Measurements from ENCODE around the gene WNT7A. TPM values are rescaled to one million over a fixed set of nuclear protein-coding genes. Genes with fewer than 3 reads are reported as not detected.
A peak's percentile ranks its signal among the peaks of the same experiment; 100 is the strongest.

WNT7A gene
- total RNA-seq, 2 donors from 2014 or later: 0.11 TPM; not detected in 1

GRCh38 chr3:13880811-13881156 lies 913 bp upstream of the WNT7A start:
- no peak for DNase-seq (ENCODE audit: low spot score)
- Histone ChIP-seq H3K4me3 (peak overlapping the region in 1 of 2 donors; percentile 8), H3K36me3 (no peaks in the 10 kb centered on the region), H3K27me3 (replicated peaks; ENCODE audit: insufficient read depth) (no peaks in the 10 kb centered on the region), H3K4me1 (replicated peaks) (peaks cover 15% of the 10 kb centered on the region), H3K9me3 (no peaks in the 10 kb centered on the region), H3K27ac (no peak overlapping the region)
- 0% methylated on average over 1 of the region's 15 CpGs for WGBS
- intact Hi-C loops (cut with DNase I): no loop called here
- TF ChIP-seq CTCF (IDR thresholded peaks at IDR 0.05): peak in 1 of 4 experiments; percentile 22
- TF ChIP-seq POLR2AphosphoS5 (IDR thresholded peaks at IDR 0.05): no peak
- no peak for TF ChIP-seq POLR2A (IDR thresholded peaks at IDR 0.05)

GRCh38 chr3:13879102-13879945 lies 547 bp downstream of the WNT7A start:
- WGBS: under 1% methylated on average over 44 of the region's 64 CpGs
- DNase-seq (ENCODE audit: low spot score): peak; percentile 15
- H3K27me3 ChIP-seq (replicated peaks; ENCODE audit: insufficient read depth): no peaks in the 10 kb centered on the region

GRCh38 chr3:13878281-13879101 lies 1.4 kb downstream of the WNT7A start:
- no peak overlapping the region for H3K27ac ChIP-seq
- no peaks in the 10 kb centered on the region for H3K27me3 ChIP-seq (replicated peaks; ENCODE audit: insufficient read depth)
- peak overlapping the region; percentile 1 to 29 for H3K4me3 ChIP-seq
- no peaks in the 10 kb centered on the region for H3K36me3 ChIP-seq
- intact Hi-C loops (cut with DNase I): no loop called here
- no peak for DNase-seq (ENCODE audit: low spot score)
- peaks cover 15% of the 10 kb centered on the region for H3K4me1 ChIP-seq (replicated peaks)
- TF ChIP-seq CTCF (IDR thresholded peaks at IDR 0.05): no peak
- TF ChIP-seq POLR2A (IDR thresholded peaks at IDR 0.05): no peak
- H3K9me3 ChIP-seq: no peaks in the 10 kb centered on the region
- WGBS: 1% methylated on average over 65 of the region's 66 CpGs

More at GRCh38 chr3:13879102-13879945, 547 bp downstream of the WNT7A start:
- Histone ChIP-seq H3K4me1 (replicated peaks) (peaks cover 15% of the 10 kb centered on the region), H3K36me3 (no peaks in the 10 kb centered on the region), H3K4me3 (peak overlapping the region; percentile 8 to 29), H3K27ac (no peak overlapping the region), H3K9me3 (no peaks in the 10 kb centered on the region)
- TF ChIP-seq CTCF (IDR thresholded peaks at IDR 0.05) (no peak), POLR2A (IDR thresholded peaks at IDR 0.05) (no peak), POLR2AphosphoS5 (IDR thresholded peaks at IDR 0.05) (no peak)
- intact Hi-C loops (cut with DNase I): no loop called here

- Histone ChIP-seq H3K4me3 (peak overlapping the region in 1 of 2 donors; percentile 29), H3K4me1 (replicated peaks) (peaks cover 15% of the 10 kb centered on the region), H3K27ac (no peak overlapping the region), H3K36me3 (no peaks in the 10 kb centered on the region), H3K9me3 (no peaks in the 10 kb centered on the region), H3K27me3 (replicated peaks; ENCODE audit: insufficient read depth) (no peaks in the 10 kb centered on the region)
- intact Hi-C loops (cut with DNase I): no loop called here
- no peak for TF ChIP-seq CTCF (IDR thresholded peaks at IDR 0.05)
- TF ChIP-seq POLR2A (IDR thresholded peaks at IDR 0.05): no peak
- no peak for TF ChIP-seq POLR2AphosphoS5 (IDR thresholded peaks at IDR 0.05)
- WGBS: 11% methylated on average over 25 of the region's 25 CpGs
- no peak for DNase-seq (ENCODE audit: low spot score)
Observed at GRCh38 chr3:13877911-13878280, 2.0 kb downstream of the WNT7A start.

All from prostate gland (tissue), 2 donors.